Ishikawa (cell line): ENCODE measurements around the gene KRT27.
A peak's percentile ranks its signal among the peaks of the same experiment; 100 is the strongest.

Experiments
- EP300 ChIP-seq: IDR thresholded peaks from 2 replicates; pipeline ENCODE4 v1.6.1; 2012; ENCODE audit warnings: borderline replicate concordance
- TAF1 ChIP-seq: IDR thresholded peaks from 2 replicates; pipeline ENCODE4 v1.6.1; 2012; ENCODE audit warnings: low read depth, mild to moderate bottlenecking
- TF ChIP-seq, protein P1 (sequence below): IDR thresholded peaks from 2 replicates; pipeline ENCODE4 v1.6.1; 2012

DNA sequence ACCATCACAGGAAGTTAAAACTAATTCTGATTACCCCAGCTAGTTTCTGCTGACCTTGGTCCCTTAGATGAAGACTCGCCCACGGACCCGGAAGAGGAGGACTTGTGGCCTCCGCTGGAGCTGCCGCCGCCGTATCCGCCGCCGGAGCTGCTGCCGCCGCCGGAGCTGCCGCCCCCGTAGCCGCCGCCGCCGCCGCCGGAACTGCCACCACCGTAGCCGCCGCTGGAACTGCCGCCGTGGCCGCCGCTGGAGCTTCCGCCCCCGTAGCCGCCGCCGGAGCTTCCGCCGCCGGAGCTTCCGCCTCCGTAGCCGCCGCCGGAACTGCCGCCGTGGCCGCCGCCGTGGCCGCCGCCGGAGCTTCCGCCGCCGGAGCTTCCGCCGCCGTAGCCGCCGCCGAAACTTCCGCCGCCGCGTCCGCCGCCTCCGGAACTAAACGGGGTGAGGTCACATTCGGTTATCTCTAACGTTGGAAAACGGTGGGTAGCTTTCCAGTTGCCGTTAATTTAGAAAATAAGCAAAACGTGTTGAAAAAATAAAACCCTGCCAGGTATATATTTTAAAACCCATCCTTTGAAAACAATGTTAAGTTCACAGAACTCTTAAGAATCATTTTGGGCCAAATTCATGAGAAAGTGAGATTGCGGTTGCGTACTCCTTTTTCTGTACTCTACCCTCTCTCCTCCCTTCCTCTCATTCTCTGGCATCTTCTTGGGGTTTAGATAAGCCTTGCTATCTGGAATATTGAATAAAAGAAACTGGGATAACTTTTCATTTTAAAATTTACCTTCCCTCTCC is 36.6 kb upstream of the KRT27 start:
- peak; percentile 27; the same call in 1 of the 2 replicates for TF ChIP-seq TAF1
- TF ChIP-seq, protein P1, sequence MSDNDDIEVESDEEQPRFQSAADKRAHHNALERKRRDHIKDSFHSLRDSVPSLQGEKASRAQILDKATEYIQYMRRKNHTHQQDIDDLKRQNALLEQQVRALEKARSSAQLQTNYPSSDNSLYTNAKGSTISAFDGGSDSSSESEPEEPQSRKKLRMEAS = no peak
- TF ChIP-seq EP300 = peak; percentile 77
